Kidney (tissue), 14 donors: Measurements from ENCODE around the gene SH3RF1. TPM values are rescaled to one million over a fixed set of nuclear protein-coding genes. Genes with fewer than 3 reads are reported as not detected.

Experiments
- DNase-seq, 5 donors: peaks; one replicate each; pipeline ENCODE4 v3.0.0-alpha.2; 2013 to 2020
- FAIRE-seq: peaks from 2 replicates; lab custom pipeline; 2012; peaks lifted over from hg19 to GRCh38; lab: Jason Lieb, UNC
- H3K27ac ChIP-seq, 2 donors: one replicate each; pipeline ENCODE4 v1.7.0; 2013; ENCODE audit warnings: low read depth in 2 of 2, low read length in 2 of 2, inconsistent platforms in 1 of 2
- H3K27me3 ChIP-seq: one replicate; pipeline ENCODE4 v1.7.1; 2013; ENCODE audit warnings: low read length, inconsistent platforms; ENCODE audit not compliant: control insufficient read depth, insufficient read depth
- H3K36me3 ChIP-seq, 3 donors: one replicate each; pipeline versions ENCODE4 v1.7.0 to v1.7.1; 2013; ENCODE audit warnings: low read length in 3 of 3, control low read depth in 1 of 3, inconsistent platforms in 1 of 3; ENCODE audit not compliant: insufficient read depth in 3 of 3, control insufficient read depth in 2 of 3
- H3K4me1 ChIP-seq, 3 donors: one replicate each; pipeline versions ENCODE4 v1.7.0 to v1.7.1; 2013; ENCODE audit warnings: low read length in 3 of 3, inconsistent platforms in 1 of 3, low read depth in 1 of 3; ENCODE audit not compliant: control insufficient read depth in 2 of 3, insufficient read depth in 2 of 3
- H3K4me3 ChIP-seq, 3 donors: one replicate each; pipeline versions ENCODE4 v1.7.0 to v1.8.1; 2013; ENCODE audit warnings: low read length in 3 of 3, control low read depth in 1 of 3, inconsistent platforms in 1 of 3
- H3K9ac ChIP-seq, 3 donors: one replicate each; pipeline versions ENCODE4 v1.7.0 to v1.7.1; 2013; ENCODE audit warnings: low read length in 3 of 3, control low read depth in 1 of 3, inconsistent platforms in 1 of 3
- H3K9me3 ChIP-seq, 3 donors: one replicate each; pipeline versions ENCODE4 v1.7.0 to v1.7.1; 2013; ENCODE audit warnings: low read length in 3 of 3, control low read depth in 1 of 3, inconsistent platforms in 1 of 3; ENCODE audit not compliant: control insufficient read depth in 2 of 3, insufficient read depth in 1 of 3
- CTCF ChIP-seq: IDR thresholded peaks from 3 replicates; pipeline ENCODE4 v1.5.1; 2012; ENCODE audit warnings: mild to moderate bottlenecking, moderate library complexity, borderline replicate concordance; ENCODE audit not compliant: insufficient read depth; ENCODE audit errors: extremely low read depth
- intact Hi-C: fragments of 100-400 bp; cut with DNase I; formaldehyde crosslinking; loops from one replicate; pipeline ENCODE4 v1.11.1; 2022
- polyA plus RNA-seq: library from polyadenylated mRNA; stranded (reverse); fragments of 350-450 nt; fragmentation: Illumina TruSeq; extraction: RNeasy Lipid Tissue Mini Kit (QIAGEN cat#74804); gene quantifications from one replicate; pipeline ENCODE4 v1.2.3, GENCODE V29; 2014; ENCODE audit warnings: low read depth, low replicate concordance; ENCODE audit not compliant: insufficient read depth
- total RNA-seq: library from RNA; stranded (reverse); fragmentation: NEBNext Ultra II Directional; extraction: Animal tissue kit (Norgen Biotek cat#: 25700); gene quantifications from one replicate; pipeline ENCODE4 v1.2.1, GENCODE V29; 2021
- donor health status: control.
- donor health status: control.
- donor health status: control.
- donor health status: control.
- donor health status: control.
- donor health status: DM: yes; HTN: yes; CAD: no.
- donor health status: Normal renal cell carcinoma (clear cell type).

SH3RF1 gene
- total and polyA plus RNA-seq, 2 donors from 2014 or later, result 8.2 to 35.7 TPM

GRCh38 chr4:169201222-169202144, 69.3 kb downstream of the SH3RF1 start:
- DNase-seq (peak in 2 of 5 donors; percentile 28 to 60), FAIRE-seq (peak; percentile 6)
- Histone ChIP-seq H3K36me3 (no peaks in the 10 kb centered on the region), H3K27me3 (no peaks in the 10 kb centered on the region), H3K9ac (no peak overlapping the region), H3K4me1 (peaks cover 0 to 18% (median 0%) of the 10 kb centered on the region in 3 donors), H3K4me3 (peak overlapping the region in 1 of 3 donors; percentile 1), H3K9me3 (no peaks in the 10 kb centered on the region), H3K27ac (peak overlapping the region; percentile 36 to 66)
- TF ChIP-seq CTCF, result no peak
- intact Hi-C loops, result no loop called here

GRCh38 chr4:169200361-169201030, 70.3 kb downstream of the SH3RF1 start:
- intact Hi-C loops, result no loop called here
- Histone ChIP-seq H3K9me3 (no peaks in the 10 kb centered on the region), H3K4me1 (peaks cover 0 to 17% (median 0%) of the 10 kb centered on the region in 3 donors), H3K27ac (peak overlapping the region in 1 of 2 donors; percentile 10), H3K4me3 (no peak overlapping the region), H3K9ac (no peak overlapping the region), H3K36me3 (no peaks in the 10 kb centered on the region), H3K27me3 (no peaks in the 10 kb centered on the region)
- FAIRE-seq (no peak), DNase-seq (no peak)
- TF ChIP-seq CTCF, result no peak

DNA sequence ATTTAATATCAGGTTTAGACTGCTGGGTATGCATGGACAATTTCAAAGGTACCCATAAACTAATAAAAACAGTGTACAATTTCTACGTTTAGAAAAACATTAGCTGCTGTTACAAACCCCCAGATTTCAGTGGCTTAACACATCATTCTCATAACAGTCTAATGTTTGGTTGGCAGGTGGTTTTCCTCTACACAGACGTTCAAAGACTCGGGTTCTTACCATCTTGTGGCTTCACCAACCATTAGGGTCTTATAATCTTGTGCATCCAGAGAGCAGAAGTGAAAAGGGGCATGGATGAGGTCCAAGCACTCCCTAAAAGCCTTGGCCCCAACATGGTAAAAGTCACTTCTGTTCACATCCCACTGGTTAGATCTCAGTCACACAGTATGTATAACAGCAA, 71.6 kb downstream of the SH3RF1 start:
- TF ChIP-seq CTCF, result no peak
- Histone ChIP-seq H3K27me3 (no peaks in the 10 kb centered on the region), H3K9ac (no peak overlapping the region), H3K4me1 (peaks cover 0 to 14% (median 0%) of the 10 kb centered on the region in 3 donors), H3K4me3 (no peak overlapping the region), H3K27ac (no peak overlapping the region), H3K36me3 (no peaks in the 10 kb centered on the region), H3K9me3 (peaks cover 0 to 10% (median 2%) of the 10 kb centered on the region in 3 donors)
- FAIRE-seq, result no peak
- intact Hi-C loops, result no loop called here
- DNase-seq, result no peak
